Measurements from ENCODE around the gene SMAD1. TPM values are rescaled to one million over a fixed set of nuclear protein-coding genes. Genes with fewer than 3 reads are reported as not detected.

The SMAD1 gene
- total RNA-seq, 1 experiment from 2014 or later, result 23.0 TPM

GRCh38 chr4:145503486-145504072 is 21.9 kb downstream of the SMAD1 start:
- TF ChIP-seq CTCF (IDR thresholded peaks at IDR 0.05 in 2 of 3, conservative IDR thresholded peaks at IDR 0.05 in 1 of 3; ENCODE audit: borderline replicate concordance in 1 of 3, insufficient read depth in 1 of 3, low read depth in 2 of 3, low read length in 2 of 3), result no peak
- TF ChIP-seq REST (IDR thresholded peaks at IDR 0.05; ENCODE audit: low read depth), result no peak
- TF ChIP-seq ELF1 (IDR thresholded peaks at IDR 0.05; ENCODE audit: borderline replicate concordance, low read depth), result no peak
- TF ChIP-seq SIN3A (IDR thresholded peaks at IDR 0.05; ENCODE audit: low read depth), result no peak
- no peak for TF ChIP-seq ZNF274 (IDR thresholded peaks at IDR 0.05; ENCODE audit: low read depth, low read length)
- TF ChIP-seq EZH2 (IDR thresholded peaks at IDR 0.05), result no peak
- TF ChIP-seq POLR2A (IDR thresholded peaks at IDR 0.05; ENCODE audit: borderline replicate concordance, extremely low read depth, insufficient read depth, insufficient read length), result no peak
- no peak for TF ChIP-seq EZH2phosphoT487 (IDR thresholded peaks at IDR 0.05; ENCODE audit: borderline replicate concordance)
- TF ChIP-seq CBX3 (IDR thresholded peaks at IDR 0.05; ENCODE audit: low read depth), result no peak
- TF ChIP-seq JUND (IDR thresholded peaks at IDR 0.05), result no peak
- TF ChIP-seq YY1 (IDR thresholded peaks at IDR 0.05; ENCODE audit: extremely low read depth, insufficient replicate concordance, low read depth, low read length), result no peak
- no peak for TF ChIP-seq ATF3 (IDR thresholded peaks at IDR 0.05)
- no peak for TF ChIP-seq RAD21 (IDR thresholded peaks at IDR 0.05; ENCODE audit: low read depth)
- no peak for TF ChIP-seq TCF7L2 (IDR thresholded peaks at IDR 0.05; ENCODE audit: borderline replicate concordance, extremely low read depth, insufficient read depth, insufficient read length)
- no TSS peak for BruUV-seq (replicated peaks)
- intact Hi-C loops (cut with micrococcal nuclease), result no loop called here
- Histone ChIP-seq H3K27ac (ENCODE audit: low read depth, low read length) (no peak overlapping the region), H2AFZ (ENCODE audit: low read depth, low read length, poor library complexity, severe bottlenecking) (no peak overlapping the region), H3K9me3 (ENCODE audit: control insufficient read depth in 1 of 2, insufficient read depth in 1 of 2, low read depth in 1 of 2, low read length in 2 of 2) (no peaks in the 10 kb centered on the region), H3K9me2 (ENCODE audit: insufficient read depth) (no peaks in the 10 kb centered on the region), H3K4me3 (replicated peaks in 1 of 2; ENCODE audit: low read depth in 1 of 2, low read length in 2 of 2) (no peak overlapping the region), H3K79me2 (ENCODE audit: insufficient read depth, low read length) (peaks cover 65% of the 10 kb centered on the region), H3K4me2 (ENCODE audit: low read length) (no peak overlapping the region), H3K27me3 (ENCODE audit: insufficient read depth, low read length) (no peaks in the 10 kb centered on the region), H3K4me1 (ENCODE audit: control insufficient read depth in 1 of 2, insufficient read depth in 2 of 2, low read length in 2 of 2) (peaks cover 3 to 8% of the 10 kb centered on the region in 2 experiments; a peak in 2 of 4 replicates), H3K36me3 (ENCODE audit: control insufficient read depth in 1 of 2, insufficient read depth in 2 of 2, low read length in 2 of 2) (no peaks in the 10 kb centered on the region), H3K9ac (ENCODE audit: low read length) (no peak overlapping the region), H4K20me1 (ENCODE audit: insufficient read depth) (peaks cover 9% of the 10 kb centered on the region; the same call in 1 of the 2 replicates)
- POLR2A ChIA-PET, result no interaction called here
- DNase-seq (ENCODE audit: low read depth, low spot score), result no peak
- CTCF ChIA-PET, result no interaction called here
- ATAC-seq, result no peak
- RAD21 ChIA-PET (ENCODE audit: low non-redundant PET in 1 of 2, low total read pairs in 2 of 2, uncharacterized antibody in 2 of 2, unreplicated experiment in 2 of 2), result no interaction called here

Data from HCT116 (cell line).